CD4-positive, alpha-beta T cell treated with Interleukin-15 for 1 hour (primary cell): ENCODE measurements around the gene CDC14B.
"Not testable (repeated sequence)": the region's sequence is repeated elsewhere in the genome, so short reads cannot be mapped to it uniquely, and the experiment has no call there.

Experiments
- DNase-seq: peaks from one replicate; pipeline ENCODE4 v3.0.0-alpha.2; 2020

Gene CDC14B

DNA sequence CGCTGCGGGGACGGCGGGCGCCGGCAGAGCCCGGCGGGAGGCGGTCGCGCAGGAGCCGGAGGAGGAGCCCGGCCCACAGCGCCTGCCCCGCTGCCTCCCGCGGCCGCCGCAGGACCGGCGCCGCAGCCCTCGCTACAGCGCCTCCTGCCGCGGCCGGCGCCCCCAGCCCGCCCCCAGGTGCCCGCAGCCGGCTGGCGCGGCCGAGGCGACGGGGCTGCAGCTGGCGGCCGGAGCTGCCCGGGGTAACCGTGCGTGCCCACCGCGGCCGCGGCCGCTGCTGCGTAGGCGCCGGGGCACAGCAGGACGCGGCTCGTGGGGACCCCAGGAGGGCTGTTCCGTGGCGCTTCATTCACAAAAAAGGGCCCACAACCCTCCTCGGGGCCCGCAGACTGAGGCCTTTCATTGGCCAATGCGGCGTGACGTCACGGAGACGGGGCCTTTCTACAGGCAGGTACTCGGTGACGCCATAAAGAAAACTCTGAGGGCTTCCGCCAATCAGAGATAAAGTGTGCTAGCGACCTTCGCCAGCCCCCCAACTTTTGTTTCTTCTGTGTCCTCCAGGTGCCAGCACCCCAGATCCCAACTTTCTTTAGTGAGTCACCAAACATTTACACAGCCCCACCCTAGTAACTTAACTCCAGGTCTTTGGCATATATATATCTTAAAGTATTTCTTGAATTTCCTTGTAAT lies at the start of gene CDC14B:
CDC14B (minus strand) TSS at position 353 of the 690 bp plus-strand sequence. CDS start 465 bp downstream, outside the sequence.
- peak; percentile 83 for DNase-seq

DNA sequence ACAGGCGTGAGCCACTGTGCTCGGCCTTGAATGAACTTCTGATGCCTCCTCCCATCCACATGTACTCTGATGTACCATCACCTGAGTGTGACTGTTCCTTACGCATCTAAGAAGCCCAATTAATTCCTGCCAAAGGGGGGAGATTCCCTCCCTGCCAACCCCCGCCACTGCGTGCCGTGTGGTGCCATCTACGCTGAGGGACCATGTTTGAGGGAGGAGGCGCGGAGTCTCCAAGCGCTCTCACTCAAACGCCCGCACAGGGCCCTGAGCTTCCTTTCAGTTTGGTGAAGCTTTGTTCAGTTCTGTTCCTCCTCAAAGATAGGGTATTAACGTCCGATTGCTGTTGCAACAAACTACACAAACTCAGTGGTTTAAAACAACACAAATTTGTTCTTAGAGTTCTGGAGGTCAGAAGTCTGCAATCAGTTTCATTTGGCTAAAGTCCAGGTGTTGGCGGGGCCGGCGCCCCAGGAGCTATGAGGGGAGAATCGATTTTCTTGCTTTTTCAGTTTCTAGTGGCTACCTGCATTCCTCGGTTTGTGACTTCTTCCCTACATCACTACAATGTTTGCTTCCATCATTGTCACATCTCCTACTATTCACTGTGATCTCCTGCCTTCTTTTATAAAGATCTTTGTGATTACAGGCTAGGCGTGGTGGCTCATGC lies 49.4 kb upstream of the CDC14B start:
- DNase-seq, result no peak

DNA sequence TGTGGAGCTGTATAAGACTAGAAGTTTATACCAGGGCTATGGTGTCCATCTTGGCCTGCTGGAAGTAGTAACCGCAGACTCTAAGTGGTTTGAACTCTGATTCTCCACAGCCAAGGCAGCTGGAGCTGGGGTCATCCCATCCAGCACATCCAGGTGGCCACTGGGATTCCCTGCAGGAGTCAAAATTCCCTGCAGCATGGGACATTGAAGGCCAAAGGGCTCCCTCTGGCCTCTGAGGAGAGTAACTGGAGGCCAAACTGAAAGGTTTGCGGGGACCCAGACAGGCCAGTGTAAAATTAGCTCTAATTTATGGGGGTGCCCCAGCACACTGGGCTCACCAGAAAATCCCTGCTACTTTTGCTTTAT lies 47.7 kb upstream of the CDC14B start:
- no peak for DNase-seq

DNA sequence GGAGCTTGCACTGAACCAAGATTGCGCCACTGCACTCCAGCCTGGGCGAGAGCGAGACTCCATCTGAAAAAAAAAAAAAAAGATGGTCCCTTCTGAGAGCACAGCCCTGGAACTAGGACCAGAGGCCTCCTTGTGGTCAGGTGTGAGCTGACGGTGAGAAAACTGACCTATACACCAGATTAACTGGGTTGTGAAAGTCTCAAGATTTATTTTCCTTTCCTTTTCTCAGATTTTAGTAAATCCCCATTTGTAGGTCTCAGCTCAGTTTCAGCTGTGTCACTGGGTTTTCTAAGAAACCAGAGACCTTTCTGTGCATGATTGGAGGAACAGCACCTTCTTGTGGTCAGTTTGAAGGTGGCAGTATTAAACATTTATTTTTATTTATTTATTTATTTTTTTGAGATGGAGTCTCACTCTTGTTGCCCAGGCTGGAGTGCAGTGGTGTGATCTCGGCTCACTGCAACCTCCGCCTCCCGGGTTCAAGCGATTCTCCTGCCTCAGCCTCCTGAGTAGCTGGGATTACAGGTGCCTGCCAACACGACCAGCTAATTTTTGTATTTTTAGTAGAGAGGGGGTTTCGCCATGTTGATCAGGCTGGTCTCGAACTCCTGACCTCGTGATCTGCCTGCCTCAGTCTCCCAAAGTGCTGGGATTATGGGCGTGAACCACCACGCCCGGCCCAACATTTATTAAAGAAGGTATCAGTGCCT lies 47.2 kb upstream of the CDC14B start:
- DNase-seq, result not testable (repeated sequence)

DNA sequence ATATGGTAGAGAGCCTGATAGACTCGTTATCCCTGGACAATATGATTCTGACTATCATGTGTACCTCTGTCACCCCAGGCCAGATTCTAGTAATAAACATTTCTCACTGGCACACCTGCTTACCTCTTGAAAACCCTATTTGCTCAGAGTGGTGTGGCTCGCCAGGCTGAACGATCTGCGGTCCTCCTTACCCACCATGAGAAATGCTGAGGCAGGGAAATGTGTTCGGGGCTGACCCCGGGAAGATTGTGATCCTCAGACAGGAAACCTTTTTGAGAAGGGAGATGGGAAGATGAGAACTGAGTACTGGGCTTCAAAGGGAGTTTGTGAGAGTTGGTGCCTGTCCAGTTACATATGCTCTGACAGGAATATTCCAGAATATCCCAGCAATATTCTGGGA lies 46.1 kb upstream of the CDC14B start:
- DNase-seq, result no peak

DNA sequence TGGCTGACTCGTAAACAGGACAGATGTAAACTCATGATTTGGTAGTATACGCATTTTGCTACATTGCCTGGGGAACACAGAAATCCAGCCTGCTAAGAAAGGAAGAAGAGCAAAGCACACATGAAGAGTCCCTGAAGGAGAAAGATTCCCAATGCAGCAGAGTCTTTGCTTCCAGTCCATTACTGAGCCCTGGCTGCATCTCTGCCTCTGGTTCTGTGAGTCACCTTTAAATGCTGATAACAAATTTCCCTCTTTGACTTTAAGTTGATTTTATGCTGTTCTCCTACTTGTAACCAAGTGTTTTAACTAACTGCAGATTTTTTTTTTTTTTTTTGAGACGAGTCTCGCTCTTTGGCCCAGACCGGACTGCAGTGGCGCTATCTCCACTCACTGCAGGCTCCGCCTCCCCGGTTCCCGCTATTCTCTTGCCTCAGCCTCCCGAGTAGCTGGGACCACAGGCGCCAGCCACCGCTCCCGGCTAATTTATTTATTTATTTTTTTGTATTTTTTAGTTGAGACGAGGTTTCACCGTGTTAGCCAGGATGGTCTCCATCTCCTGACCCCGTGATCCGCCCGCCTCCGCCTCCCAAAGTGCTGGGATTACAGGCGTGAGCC lies 44.0 kb upstream of the CDC14B start:
- DNase-seq, result no peak

DNA sequence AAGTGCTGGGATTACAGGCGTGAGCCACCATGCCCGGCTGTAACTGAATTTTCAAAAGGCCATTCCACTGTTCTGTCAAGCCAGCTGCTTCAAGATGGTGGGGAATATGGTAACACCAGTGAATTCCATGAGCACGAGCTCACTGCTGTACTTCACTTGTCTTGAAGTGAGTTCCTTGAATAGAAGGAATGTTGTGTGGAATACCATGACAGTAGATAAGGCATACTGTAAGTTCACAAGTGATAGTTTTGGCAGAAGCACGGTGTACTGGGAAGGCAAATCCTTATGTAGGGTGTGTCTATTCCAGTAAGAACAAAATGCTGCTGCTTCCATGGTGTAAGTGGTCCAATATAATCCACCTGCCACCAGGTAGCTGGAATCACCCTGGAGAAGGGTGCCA lies 42.1 kb upstream of the CDC14B start:
- no peak for DNase-seq

DNA sequence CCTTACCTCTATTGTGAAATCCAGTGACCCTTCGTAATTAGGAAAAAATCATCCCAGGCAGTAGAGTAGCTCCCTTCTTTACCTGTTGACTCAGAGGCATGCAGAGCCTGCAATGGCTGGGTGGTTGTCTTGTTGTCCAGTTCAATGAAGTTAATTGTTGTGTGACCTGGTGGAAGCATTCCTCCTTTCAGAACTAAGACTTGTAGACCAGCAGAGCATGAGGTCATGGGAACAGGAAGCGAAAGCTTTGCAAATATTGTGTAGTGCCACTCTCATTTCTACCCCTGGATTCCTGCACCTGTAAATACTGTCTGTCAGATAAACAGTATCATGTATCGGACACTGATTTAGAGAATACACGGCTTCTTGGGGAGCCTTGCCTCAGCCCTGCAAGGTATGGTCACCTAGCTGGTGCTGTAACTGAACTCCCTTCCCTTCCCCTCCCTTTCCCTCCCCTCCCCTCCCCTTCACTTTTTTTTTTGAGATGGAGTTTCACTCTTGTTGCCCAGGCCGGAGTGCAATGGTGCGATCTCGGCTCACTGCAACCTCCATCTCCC lies 41.1 kb upstream of the CDC14B start:
- DNase-seq, result no peak

DNA sequence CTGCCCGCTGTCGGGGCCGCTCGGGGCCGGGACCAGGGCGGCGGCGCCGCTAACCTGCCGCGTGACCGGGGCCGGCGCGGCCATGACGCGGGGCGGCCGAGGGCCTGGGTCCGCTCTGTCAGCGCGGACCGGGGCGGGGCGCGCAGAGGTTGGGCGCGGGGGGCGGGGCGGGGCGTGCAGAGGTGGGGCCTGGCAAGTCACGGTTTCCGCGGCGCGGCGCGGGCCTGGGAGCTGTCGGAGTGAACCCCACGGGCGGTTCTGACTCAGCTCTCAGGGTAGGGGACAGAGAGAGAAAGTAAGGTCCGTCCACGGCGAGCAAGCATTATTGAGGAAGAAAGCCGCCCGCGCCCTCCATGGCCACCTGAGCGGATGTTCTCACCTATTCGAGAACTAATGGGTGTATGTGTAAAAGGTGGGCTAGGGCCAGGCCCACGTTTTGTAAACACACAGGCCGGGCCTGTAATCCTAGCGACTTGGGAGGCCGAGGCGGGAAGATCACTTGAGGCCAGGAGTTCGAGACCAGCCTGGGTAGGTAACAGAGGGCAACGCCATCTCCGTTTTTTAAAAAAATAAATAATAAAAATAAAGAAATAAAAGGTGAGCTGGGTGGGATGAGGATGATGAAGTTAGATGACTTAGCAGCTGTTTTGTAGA lies 35.7 kb upstream of the CDC14B start, which contains the start of gene PRXL2C:
PRXL2C (minus strand) TSS at position 120 of the 654 bp plus-strand sequence; CDS start at position 84, 36 bp downstream.
- peak; percentile 86 for DNase-seq

DNA sequence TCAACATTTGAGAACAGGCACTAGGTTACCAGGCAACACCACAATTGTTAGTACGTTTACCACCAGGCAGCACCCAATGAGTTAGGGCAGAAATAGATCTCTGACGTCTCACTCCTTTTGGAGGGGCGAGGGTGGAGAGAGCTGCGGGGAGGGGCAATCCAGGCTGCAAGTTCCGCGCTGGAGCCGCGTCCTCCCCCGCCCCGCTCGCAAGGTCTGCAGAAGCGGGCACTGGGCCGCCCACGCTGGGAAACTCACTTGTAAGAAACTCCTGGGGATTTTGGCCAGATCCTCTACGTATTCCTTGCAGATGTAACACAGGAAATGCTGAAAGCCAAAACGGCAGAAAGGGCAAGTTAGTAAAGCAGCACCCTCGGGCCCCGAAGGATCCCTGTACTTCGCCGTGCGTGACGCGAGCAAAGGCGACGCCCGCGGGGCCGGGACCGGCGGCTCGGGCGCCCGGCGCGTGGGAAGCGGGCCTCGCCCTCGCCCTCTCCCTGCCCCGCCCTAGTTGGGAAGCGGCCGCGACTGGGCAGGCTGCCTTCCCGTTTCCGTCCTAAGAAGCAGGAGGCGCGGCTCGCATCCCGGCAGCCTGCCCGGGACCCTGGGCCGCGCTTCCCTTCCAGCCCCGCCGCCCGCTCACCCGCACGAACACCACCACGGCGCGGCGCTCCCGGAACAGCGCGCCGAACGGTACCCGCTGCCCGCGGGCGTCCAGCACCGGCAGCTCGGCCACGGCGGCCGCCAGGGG lies 35.0 kb upstream of the CDC14B start:
- peak; percentile 88 for DNase-seq

DNA sequence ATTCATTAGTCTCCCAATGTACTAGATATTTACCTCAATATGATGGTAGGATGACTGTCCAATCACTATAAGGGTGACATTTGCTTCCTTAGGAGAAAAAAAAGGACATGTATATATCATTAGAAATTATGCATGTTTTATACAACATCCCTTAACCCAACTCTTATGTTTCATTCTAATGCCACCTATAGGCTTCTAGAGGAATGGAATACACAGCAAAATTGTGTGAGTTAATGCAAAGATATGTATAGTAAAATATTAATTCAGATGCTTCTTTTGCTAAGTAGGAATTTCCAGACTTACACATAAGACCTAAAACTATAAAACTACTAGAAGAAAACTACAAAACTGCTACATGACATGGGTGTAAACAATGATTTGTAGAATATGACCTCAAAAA lies 32.0 kb upstream of the CDC14B start:
- no peak for DNase-seq

DNA sequence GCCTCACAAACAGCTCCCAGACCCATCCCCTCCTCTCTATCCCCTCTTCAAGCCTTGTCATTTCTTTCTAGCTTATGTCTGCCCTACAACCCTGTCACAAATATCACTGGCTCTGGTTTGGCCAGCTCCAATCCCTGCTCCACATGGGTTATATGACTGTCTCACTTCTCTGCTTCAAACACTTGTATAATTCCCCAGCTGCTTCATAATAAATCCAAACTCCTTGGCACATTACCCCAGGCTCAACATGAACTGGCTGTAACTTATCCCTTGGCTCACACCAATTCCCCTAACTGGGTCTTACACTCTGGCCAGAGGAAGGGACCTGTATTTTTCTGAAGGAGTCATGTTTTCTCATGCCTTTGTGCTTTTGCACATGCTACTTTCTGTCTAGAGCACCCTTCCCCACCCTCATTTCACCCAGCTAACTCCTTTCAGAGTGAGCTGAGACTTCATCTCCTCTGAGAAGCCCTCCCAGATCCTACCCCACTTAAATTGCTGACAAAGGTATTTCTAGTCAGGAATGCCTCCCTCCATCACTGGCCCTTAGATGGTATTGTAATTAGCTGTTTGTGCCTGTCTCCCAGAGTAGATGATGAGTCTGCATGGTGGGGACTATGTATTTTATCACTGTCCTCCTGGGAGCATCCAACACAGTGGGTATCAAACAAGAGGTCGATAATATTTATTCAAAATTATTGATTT lies 30.1 kb upstream of the CDC14B start:
- DNase-seq, result no peak

DNA sequence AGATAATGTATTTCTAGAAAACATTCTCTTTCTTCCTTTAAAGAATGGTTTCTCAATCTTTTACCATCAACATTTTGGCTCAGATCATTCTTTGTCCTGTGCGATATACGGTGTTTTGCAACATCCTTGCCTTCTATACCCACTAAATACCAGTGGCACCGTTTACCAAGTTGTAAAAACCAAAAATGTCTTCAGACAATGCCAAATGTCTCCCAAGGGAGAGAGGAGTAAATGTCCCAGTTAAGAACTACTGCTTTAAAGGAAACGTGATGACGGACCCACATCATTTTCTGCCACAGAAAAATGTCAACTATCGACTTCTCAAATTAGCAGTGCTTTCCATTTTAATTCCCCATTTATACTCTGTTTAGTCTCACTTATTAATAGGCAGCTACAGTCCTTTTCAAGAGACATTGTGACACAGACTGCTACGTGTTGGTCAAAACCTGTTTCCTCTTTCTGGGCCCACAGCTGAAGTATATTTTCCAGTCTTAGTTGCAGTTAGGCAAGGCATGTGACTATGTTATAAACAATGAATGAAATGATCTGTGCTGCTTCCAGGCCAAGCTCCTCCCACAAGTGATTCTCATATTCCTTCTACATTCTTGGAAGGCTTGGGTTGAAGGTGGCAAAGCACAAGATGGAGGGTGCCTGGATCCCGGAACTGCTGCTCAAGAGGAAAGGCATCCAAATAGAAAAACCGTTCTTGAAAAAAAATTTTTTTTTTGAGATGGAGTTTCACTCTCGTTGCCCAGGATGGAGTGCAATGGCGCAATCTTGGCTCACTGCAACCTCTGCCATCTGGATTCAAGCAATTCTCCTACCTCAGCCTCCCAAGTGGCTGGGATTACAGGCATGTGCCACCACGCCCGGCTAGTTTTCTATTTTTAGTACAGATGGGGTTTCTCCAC lies 26.7 kb upstream of the CDC14B start:
- DNase-seq, result no peak

DNA sequence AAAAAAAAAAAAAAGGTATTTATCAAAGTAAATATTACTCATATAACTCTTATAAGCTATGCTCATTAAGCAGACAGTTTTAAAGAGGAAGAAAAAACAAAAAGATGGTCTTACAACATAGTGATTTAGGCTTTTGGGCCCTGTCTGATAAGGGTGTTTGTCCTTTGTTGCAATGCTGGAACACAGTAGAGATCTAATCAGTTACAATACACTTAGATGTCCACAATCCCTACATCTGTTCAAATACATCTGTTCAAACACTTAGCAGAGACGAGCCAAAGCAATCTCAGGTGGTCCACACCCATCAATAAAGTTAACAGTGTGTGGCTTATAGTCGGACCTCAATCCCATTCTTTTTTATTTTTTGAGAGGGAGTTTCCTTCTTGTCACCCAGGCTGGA lies 24.5 kb upstream of the CDC14B start:
- no peak for DNase-seq

DNA sequence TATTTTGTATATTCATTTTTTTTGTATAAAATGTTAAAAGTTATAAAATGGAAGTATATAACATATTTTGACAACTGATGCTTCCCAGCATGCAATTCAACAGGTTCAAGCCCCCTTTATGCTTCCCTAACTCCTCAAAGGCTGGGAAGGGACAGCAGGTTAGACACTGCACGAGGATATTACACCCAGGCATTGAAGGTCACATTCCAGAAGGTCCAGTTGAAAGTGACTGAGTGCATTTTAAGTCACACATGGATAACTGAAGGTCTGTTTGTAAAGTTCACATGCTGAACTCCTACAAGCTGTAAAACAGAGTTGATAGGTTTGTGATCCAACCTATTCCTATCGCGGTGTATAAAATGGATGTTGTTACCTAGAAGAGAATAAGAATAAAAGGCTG lies 21.9 kb upstream of the CDC14B start:
- DNase-seq, result no peak

DNA sequence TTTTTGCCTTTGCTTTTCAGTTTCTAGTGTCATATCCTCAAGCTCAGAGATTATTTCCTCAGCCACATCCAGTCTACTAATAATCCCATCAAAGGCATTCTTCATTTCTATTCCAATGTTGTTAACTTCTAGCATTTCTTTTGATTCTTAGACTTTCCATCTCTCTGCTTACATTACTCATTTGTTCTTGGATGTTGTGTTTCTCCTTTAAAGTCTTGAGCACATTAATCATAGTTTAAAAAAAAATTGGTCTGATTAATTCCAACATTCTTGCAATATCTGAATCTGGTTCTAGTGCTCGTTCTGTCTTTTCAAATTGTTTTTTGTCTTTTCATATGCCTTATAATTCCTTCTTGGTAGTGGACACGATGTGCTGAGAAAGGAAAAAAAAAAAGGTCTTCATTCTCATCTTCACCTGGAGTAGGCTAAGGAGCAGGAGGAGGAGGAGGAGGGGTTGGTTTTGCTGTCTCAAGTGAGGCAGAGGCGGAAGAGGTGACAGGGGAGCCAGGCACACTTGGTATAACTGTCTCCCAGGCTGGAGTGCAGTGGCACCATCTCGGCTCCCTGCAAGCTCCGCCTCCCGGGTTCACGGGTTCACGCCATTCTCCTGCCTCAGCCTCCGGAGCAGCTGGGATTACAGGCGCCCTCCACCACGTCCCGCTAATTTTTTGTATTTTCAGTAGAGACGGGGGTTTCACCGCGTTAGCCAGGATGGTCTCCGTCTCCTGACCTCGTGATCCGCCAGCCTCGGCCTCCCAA lies 19.1 kb upstream of the CDC14B start:
- no peak for DNase-seq

DNA sequence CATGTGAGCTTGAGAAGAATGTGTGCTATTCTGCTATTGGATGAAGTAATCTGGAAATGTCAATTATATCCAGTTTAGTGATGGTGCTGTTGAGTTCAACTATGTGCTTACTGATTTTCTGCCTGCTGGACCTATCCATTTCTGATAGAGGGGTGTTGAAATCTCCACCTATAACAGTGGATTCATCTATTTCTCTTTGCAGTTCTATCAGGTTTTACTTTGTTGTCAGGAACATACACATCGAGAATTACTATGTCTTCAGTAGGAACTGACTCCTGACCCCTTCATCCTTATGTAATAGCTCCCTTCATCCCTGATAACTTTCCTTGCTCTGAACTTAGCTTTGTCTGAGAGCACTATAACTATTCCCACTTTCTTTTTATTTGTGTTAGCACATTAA lies 16.7 kb upstream of the CDC14B start:
- DNase-seq, result no peak

DNA sequence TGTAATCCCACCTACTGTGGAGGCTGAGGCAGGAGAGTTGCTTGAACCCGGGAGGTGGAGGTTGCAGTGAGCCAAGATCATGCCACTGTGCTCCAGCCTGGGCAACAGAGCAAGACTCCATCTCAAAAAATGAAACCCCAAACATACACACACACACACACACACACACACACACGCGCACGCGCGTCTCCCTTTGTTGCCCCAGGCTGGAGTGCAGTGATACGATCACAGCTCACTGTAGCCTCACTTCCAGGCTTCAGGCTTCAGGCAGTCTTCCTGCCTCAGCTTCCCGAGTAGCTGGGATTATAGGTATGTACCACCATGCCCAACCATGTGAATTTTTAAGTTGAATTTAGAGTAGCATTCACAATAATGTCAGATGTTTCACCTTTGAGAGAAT lies 13.9 kb upstream of the CDC14B start:
- DNase-seq, result not testable (repeated sequence)

DNA sequence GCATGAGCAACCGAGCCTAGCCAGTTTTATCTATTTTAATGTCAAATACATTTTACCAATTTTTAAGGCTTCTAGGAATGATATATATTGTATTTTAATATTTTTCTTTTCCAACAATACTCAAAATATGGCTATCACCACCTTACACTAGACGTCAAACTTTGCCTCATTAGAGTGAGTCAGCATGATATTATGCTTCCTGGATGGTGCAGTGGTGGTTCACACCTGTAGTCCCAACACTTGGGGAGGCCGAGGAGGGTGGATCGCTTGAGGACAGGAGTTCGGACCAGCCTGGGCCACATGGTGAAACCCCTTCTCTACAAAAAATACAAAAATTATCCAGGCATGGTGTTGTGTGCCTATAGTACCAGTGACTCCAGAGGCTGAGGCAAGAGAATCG lies 7.3 kb upstream of the CDC14B start:
- DNase-seq, result no peak
